GM12865 (cell line): ENCODE results near the gene TFDP2.
"Not testable (repeated sequence)": the region's sequence is repeated elsewhere in the genome, so short reads cannot be mapped to it uniquely, and the experiment has no call there.

Experiments
- DNase-seq: peaks from one replicate; pipeline ENCODE4 v3.0.0; 2010; ENCODE audit warnings: low read depth
- H3K4me3 ChIP-seq: 2 replicates; pipeline ENCODE4 v1.5.1; 2011; ENCODE audit warnings: mild to moderate bottlenecking, low read depth, low read length, control low read depth
- CTCF ChIP-seq: IDR thresholded peaks from 2 replicates; pipeline ENCODE4 v1.5.1; 2011; ENCODE audit warnings: low read length, control low read depth, low read depth, inconsistent platforms; ENCODE audit not compliant: insufficient read depth; ENCODE audit errors: missing control alignments

Gene TFDP2

DNA sequence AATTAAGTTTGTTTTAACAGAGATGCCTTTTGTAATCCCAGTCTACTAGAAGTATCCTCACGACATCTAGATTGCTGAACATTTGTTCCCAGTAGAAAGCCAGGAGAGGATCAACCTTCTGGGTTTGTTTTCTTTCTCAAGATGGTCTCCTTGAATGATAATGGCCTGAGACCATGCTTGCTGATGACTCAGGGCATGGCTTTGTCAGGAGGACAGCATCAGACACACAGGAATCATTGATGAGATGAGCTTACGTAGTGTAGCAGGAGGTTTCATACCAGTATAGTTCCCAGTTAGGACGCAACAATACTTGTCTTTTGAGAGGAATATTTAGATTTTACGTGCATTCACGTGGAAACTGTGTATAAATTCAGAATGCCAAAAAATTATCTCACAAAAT is 234.3 kb downstream of the TFDP2 start:
- no peak overlapping the region for H3K4me3 ChIP-seq
- no peak for TF ChIP-seq CTCF
- no peak for DNase-seq

DNA sequence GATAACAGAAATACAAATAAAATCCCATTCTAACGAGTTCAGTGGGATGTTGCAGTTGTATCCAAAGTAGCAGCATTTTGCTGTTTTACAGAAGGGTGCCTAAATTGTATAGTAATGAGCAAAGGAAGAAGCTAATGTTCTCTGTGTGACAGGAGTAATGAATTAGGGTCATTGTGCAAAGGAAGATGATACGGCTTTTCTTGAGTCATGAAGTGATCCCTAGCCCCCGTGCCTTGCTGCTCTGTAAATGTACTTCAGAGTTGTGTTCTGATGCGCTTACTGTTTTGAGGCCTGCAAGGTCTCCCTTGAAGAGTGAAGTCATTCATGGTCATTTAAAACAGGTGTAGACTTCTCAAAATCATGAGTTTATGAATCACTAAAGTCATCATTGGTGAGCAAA is 235.0 kb downstream of the TFDP2 start:
- H3K4me3 ChIP-seq, result no peak overlapping the region
- TF ChIP-seq CTCF, result no peak
- DNase-seq, result no peak

- peak; percentile 71 for DNase-seq
- TF ChIP-seq CTCF, result peak; percentile 61
- no peak overlapping the region for H3K4me3 ChIP-seq
These were observed 236.1 kb downstream of the TFDP2 start for GRCh38 chr3:141913150-141913811.

DNA sequence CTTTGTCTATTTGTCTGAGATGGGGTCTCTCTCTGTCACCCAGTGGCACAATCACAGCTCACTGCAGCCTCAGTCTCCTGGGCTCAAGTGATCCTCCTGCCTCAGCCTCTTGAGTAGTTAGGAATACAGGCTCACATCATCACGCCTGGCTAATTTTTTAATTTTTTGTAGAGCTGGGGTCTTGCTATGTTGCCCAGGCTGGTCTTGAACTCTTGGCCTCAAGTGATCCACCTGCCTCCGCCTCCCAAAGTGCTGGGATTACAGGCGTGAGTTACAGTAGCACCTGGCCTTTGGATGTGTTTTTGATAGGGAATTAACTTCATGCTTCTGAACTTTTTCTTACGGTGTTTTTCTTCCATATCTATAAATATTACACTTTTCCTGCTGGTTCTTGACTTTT is 239.4 kb downstream of the TFDP2 start:
- DNase-seq, H3K4me3 ChIP-seq: not testable (repeated sequence)

DNA sequence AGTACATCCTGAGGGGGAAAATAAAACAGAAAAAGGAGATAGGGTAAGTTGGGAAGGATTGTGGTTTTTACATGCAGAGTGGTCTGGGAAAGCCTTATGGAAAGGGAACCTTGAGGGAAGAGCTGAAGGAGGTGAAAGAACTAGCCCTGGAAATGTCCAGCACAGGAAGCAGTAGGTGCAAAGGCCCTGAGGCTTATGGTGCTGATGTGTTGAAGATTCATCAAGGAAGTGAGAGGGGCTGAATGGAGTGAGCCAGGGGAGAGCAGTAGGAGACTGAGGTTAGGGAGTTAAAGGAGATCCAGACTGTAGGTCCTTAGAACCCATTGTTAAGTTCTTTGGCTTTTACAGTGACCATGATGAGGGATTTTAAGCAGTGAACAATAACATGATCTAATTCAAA is 239.9 kb downstream of the TFDP2 start:
- no peak for TF ChIP-seq CTCF
- H3K4me3 ChIP-seq, result no peak overlapping the region
- no peak for DNase-seq

DNA sequence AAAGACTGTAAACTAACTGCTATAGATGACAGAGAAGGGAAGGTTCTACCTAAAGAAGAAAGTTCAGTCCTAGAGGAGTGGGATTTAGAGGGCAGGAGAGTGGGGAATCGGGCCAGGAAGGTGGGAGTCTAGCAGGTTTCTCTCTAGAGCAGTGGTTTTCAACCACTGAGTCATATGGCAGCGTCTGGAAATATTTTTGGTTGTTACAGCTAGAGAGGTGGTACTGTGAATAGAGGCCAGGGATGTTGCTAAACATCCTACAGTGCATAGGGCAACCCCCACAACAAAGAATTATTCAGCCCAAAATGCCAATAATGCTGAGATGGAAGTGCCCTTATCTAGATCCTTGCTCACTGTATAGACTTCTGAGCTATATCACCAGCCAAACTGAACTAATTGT is 244.2 kb downstream of the TFDP2 start:
- no peak overlapping the region for H3K4me3 ChIP-seq
- no peak for TF ChIP-seq CTCF
- DNase-seq, result no peak

GRCh38 chr3:141904203-141904602 is 245.1 kb downstream of the TFDP2 start:
- H3K4me3 ChIP-seq, result no peak overlapping the region
- TF ChIP-seq CTCF, result no peak
- no peak for DNase-seq
